Psoas muscle (tissue), 8 donors: ENCODE results near the gene TIAL1. TPM values are rescaled to one million over a fixed set of nuclear protein-coding genes. Genes with fewer than 3 reads are reported as not detected.
A peak's percentile ranks its signal among the peaks of the same experiment; 100 is the strongest.

Experiments used
- ATAC-seq, 4 donors: fragments of 200-7000 bp; cut with Tn5 transposase; one replicate each; pipeline ENCODE4 v1.9.1; 2020; ENCODE audit warnings: moderate library complexity in 3 of 4, mild to moderate bottlenecking in 2 of 4
- DNase-seq, 2 donors: peaks; one replicate each; pipeline ENCODE4 v3.0.0-alpha.2; 2020
- H3K27ac ChIP-seq: fragments of 200-600 bp; one replicate; pipeline ENCODE4 v1.8.0; 2022
- H3K27me3 ChIP-seq, 3 donors: fragments of 200-600 bp in 1 of 3; one replicate each; pipeline versions ENCODE4 v1.6.1 to v1.8.0; 2013 to 2022; ENCODE audit warnings: low read length in 2 of 3, mild to moderate bottlenecking in 2 of 3, moderate library complexity in 1 of 3; ENCODE audit not compliant: insufficient read depth in 3 of 3
- H3K36me3 ChIP-seq, 2 donors: fragments of 200-600 bp in 1 of 2; one replicate each; pipeline versions ENCODE4 v1.6.1 to v1.8.0; 2013 to 2022; ENCODE audit warnings: low read depth in 1 of 2, mild to moderate bottlenecking in 1 of 2, moderate library complexity in 1 of 2; ENCODE audit not compliant: insufficient read depth in 1 of 2
- H3K4me1 ChIP-seq: fragments of 200-600 bp; one replicate; pipeline ENCODE4 v1.8.0; 2022
- H3K4me3 ChIP-seq: fragments of 200-600 bp; one replicate; pipeline ENCODE4 v1.8.0; 2022; ENCODE audit warnings: mild to moderate bottlenecking
- H3K9me3 ChIP-seq: fragments of 200-600 bp; one replicate; pipeline ENCODE4 v1.8.0; 2022
- WGBS, 3 donors: extraction: QIAGEN DNeasy Blood & Tissue Kit; methylation state at CpG; one replicate each; pipeline versions ENCODE4 v1.1.6 to v1.1.7; 2013; 5-methylcytosine and 5-hydroxymethylcytosine counted together
- intact Hi-C, 2 donors: fragments of 100-400 bp; cut with DNase I; formaldehyde crosslinking; loops; one replicate each; pipeline versions ENCODE4 v1.11.0 to v1.14.2; 2022
- polyA plus RNA-seq, 3 donors: library from polyadenylated mRNA; stranded (reverse); fragments of 200-250 nt; gene quantifications; one replicate each; pipeline ENCODE4 v1.2.3, GENCODE V29; 2013
- total RNA-seq, 4 donors: library from RNA; stranded (reverse); fragmentation: NEBNext Ultra II Directional in 2 of 4; extraction: Animal tissue kit (Norgen Biotek cat#: 25700) in 2 of 4; gene quantifications; one replicate each; pipeline versions ENCODE4 v1.2.1 to v1.2.4, GENCODE V29; 2021 to 2023
- TF ChIP-seq, protein P1 (sequence below): fragments of 200-600 bp; IDR thresholded peaks from one replicate; pipeline ENCODE4 v1.8.0; 2022; ENCODE audit warnings: antibody characterized with exemption
- donor health status: healthy with polysubstance abuse.
- donor health status: DM: no; HTN: no; CAD: no; lungs with moderate emphysema.
- donor health status: Bipolar disorder and iron deficiency.
- donor health status: healthy.
- donor health status: DM: yes; HTN: yes; CAD: no.
- donor health status: DM: no; HTN: no; CAD: no.
- donor health status: DM: no; HTN: no; CAD: no.
- donor health status: DM: yes; HTN: yes; CAD: no.

TIAL1 gene
- total and polyA plus RNA-seq, 7 donors = 38.2 to 106 (median 79.3) TPM

DNA sequence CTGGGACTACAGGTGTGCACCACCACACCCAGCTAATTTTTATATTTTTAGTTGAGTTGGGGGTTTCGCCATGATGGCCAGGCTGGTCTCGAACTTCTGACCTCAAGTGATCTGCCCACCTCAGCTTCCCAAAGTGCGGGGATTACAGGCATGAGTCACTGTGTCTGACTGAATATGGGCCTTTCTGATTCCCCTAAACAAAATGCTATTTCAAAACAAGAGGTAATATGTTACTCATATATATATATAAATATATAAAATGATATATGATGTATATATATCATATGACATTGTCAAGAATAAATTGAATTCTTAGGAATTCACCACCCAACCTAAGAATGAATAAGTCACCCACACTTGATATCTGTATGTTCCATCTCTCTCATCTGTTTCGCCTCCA lies 12.8 kb upstream of the TIAL1 start:
- Histone ChIP-seq H3K9me3 (no peaks in the 10 kb centered on the region), H3K4me1 (peaks cover 7% of the 10 kb centered on the region), H3K27me3 (no peaks in the 10 kb centered on the region), H3K4me3 (no peak overlapping the region), H3K27ac (no peak overlapping the region), H3K36me3 (no peaks in the 10 kb centered on the region)
- ATAC-seq = no peak
- DNase-seq = no peak
- TF ChIP-seq, protein P1, sequence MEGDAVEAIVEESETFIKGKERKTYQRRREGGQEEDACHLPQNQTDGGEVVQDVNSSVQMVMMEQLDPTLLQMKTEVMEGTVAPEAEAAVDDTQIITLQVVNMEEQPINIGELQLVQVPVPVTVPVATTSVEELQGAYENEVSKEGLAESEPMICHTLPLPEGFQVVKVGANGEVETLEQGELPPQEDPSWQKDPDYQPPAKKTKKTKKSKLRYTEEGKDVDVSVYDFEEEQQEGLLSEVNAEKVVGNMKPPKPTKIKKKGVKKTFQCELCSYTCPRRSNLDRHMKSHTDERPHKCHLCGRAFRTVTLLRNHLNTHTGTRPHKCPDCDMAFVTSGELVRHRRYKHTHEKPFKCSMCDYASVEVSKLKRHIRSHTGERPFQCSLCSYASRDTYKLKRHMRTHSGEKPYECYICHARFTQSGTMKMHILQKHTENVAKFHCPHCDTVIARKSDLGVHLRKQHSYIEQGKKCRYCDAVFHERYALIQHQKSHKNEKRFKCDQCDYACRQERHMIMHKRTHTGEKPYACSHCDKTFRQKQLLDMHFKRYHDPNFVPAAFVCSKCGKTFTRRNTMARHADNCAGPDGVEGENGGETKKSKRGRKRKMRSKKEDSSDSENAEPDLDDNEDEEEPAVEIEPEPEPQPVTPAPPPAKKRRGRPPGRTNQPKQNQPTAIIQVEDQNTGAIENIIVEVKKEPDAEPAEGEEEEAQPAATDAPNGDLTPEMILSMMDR = no peak
- WGBS, 3 donors = 93 to 99% (median 96%) methylated on average over 4 of the region's 4 CpGs
- intact Hi-C loops = loop anchor here (2.0 to 5.0 kb wide), 3 partner anchors 43 to 248 kb away; partner anchors contain the start of gene INPP5F (in 1 of the 2)

DNA sequence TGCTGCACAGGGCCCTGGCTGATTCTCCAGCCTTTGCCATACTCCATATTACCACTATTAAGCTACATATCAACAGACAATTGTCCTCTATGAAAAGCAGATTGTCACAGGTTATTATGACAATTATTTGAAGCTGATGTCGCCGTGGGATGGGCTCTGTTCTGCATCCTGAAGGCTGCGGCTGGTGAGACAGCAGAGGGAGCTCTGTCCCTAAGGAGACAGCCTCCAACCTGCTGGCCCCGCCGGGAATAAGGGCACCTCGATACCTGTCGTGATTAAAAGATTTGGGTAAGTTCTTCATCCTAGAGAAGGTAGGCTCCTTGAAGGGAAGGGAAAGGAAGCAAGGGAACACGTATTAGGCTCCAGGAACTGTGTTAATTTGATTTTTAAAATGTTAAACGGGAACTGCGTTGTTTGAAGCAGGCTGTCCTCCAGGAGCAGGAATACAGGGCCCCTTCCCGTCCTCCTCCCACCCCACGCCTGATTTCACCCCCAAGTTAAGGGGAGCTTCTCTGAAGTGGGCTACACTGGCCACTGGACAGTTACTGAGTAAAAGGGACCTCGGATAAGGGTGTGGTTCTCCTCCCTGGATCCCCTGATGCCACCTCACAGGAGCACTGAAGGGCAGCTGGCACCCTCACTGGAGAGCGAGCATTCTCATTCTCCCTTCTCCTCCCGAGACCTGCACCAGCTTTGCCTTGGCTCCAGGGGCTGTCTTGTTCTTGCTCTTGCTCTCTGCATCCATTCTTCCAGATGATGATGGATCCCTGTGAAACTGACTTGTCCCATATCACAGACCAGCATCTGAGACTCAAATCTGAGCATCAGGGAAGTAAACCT lies 11.8 kb upstream of the TIAL1 start:
- DNase-seq (peak; percentile 43 to 78), ATAC-seq (peak; percentile 89 to 98 (median 94))
- Histone ChIP-seq H3K4me3 (peak overlapping the region; percentile 34), H3K4me1 (peaks cover 7% of the 10 kb centered on the region), H3K27me3 (no peaks in the 10 kb centered on the region), H3K9me3 (no peaks in the 10 kb centered on the region), H3K27ac (no peak overlapping the region), H3K36me3 (no peaks in the 10 kb centered on the region)
- TF ChIP-seq, protein P1 = peak; percentile 77
- WGBS, 3 donors = 18 to 26% (median 20%) methylated on average over 15 of the region's 15 CpGs
- intact Hi-C loops = loop anchor here (2.0 to 5.0 kb wide), 3 partner anchors 44 to 249 kb away; partner anchors contain the start of gene INPP5F (in 1 of the 2)

DNA sequence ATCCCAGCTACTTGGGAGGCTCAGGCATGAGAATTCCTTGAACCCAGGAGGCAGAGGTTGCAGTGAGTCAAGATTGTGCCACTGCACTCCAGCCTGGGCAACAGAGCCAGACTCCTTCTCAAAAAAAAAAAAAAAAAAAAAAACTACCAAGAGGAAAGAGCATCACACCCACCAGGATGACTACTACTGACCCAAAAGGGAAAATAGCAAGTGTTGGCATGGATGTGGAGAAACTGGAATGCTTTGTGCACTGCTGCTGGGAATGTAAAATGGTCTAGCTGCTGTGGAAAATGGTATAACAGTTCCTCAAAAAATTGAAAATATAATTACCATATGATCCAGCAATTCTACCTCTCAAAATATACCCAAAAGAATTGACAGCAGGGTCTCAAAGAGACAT lies 7.7 kb upstream of the TIAL1 start:
- no peaks in the 10 kb centered on the region for H3K36me3 ChIP-seq
- H3K27ac ChIP-seq = no peak overlapping the region
- H3K4me1 ChIP-seq = peaks cover 7% of the 10 kb centered on the region
- no peak for DNase-seq
- no peak for ATAC-seq
- TF ChIP-seq, protein P1 = no peak
- no peaks in the 10 kb centered on the region for H3K27me3 ChIP-seq
- no peak overlapping the region for H3K4me3 ChIP-seq
- intact Hi-C loops = no loop called here
- H3K9me3 ChIP-seq = no peaks in the 10 kb centered on the region

DNA sequence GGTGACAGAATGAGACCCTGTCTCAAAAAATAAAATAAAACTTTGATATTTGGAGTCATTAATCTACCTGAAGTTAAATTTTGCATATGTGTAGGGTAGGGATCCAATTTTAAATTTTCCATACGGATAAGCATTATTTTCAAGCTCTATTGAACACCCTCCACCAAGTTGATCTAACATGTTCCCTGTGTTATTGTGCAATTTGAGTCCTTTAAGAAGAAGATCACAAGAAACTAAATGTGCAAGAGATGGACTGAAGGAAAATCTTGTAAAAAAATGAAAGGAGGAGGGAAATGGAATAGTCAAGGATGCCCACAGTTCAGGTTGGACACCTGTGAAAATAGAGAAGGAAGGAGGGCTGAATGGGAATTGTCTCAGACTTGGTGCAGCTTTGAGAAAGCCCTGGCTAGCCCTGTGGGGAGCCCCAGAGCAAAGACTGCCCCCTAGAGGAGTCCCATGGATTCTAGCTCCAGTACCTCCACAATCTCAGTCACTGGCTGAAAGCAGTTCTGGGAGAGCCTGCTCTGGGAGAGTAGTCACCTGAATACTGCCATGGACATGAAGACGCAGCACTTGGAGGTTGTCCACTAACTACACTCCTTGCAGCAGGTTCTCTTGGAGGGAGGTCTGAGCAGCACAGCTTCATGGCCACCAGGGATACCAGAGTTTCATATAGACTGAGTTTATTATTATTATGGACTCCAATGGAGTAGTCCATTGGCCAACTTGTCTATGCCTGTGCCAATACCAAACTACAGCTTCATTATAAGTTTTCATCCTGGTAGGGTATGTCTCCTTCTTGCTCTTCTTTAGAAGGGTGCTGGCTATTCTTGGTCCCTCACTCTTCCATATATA lies 5.7 kb upstream of the TIAL1 start:
- intact Hi-C loops = no loop called here
- no peaks in the 10 kb centered on the region for H3K36me3 ChIP-seq
- WGBS, 3 donors = 56 to 72% (median 62%) methylated on average over 2 of the region's 2 CpGs
- peak in 3 of 4 donors; percentile 48 to 64 (median 58) for ATAC-seq
- no peak for DNase-seq
- TF ChIP-seq, protein P1 = peak; percentile 35
- no peak overlapping the region for H3K27ac ChIP-seq
- peaks cover 6% of the 10 kb centered on the region for H3K4me1 ChIP-seq
- H3K27me3 ChIP-seq = no peaks in the 10 kb centered on the region
- no peaks in the 10 kb centered on the region for H3K9me3 ChIP-seq
- no peak overlapping the region for H3K4me3 ChIP-seq
